ENCODE measurements around the gene ZNF43.

- peak in 1 of 6 experiments; percentile 8 for TF ChIP-seq CTCF (IDR thresholded peaks at IDR 0.05)
- no peak for TF ChIP-seq POLR2A (IDR thresholded peaks at IDR 0.05)
Measured at GRCh38 chr19:21856773-21857514, 21.0 kb upstream of the ZNF43 start.
